Neural crest cell (in vitro differentiated cells): ENCODE data around the gene EPB41L4B. TPM values are rescaled to one million over a fixed set of nuclear protein-coding genes. Genes with fewer than 3 reads are reported as not detected.
A peak's percentile ranks its signal among the peaks of the same experiment; 100 is the strongest.

Source experiments
- DNase-seq: peaks from one replicate; pipeline ENCODE4 v3.0.0; 2021; ENCODE audit warnings: low read depth, mixed read lengths, low spot score
- H3K27ac Mint-ChIP-seq: one replicate; pipeline ENCODE4 v1.8.0; 2021; ENCODE audit warnings: mild to moderate bottlenecking, mixed read lengths; ENCODE audit not compliant: unreplicated experiment
- H3K27me3 Mint-ChIP-seq: 2 replicates; pipeline ENCODE4 v1.8.0; 2021; ENCODE audit warnings: low read depth, mild to moderate bottlenecking, mixed read lengths
- H3K36me3 Mint-ChIP-seq: 2 replicates; pipeline ENCODE4 v1.8.0; 2021; ENCODE audit warnings: low read depth, mild to moderate bottlenecking, mixed read lengths
- H3K4me1 Mint-ChIP-seq: 2 replicates; pipeline ENCODE4 v1.8.0; 2021; ENCODE audit warnings: mixed read lengths
- H3K4me3 Mint-ChIP-seq: one replicate; pipeline ENCODE4 v1.8.0; 2021; ENCODE audit warnings: mild to moderate bottlenecking, mixed read lengths
- H3K9me3 Mint-ChIP-seq: 2 replicates; pipeline ENCODE4 v1.8.0; 2021; ENCODE audit warnings: mixed read lengths
- total RNA-seq: library from RNA; stranded (reverse); gene quantifications from 2 replicates; pipeline ENCODE4 v1.2.1, GENCODE V29; 2021
- TF ChIP-seq, protein P1 (sequence below): fragments of 200-600 bp; sonication (generic); conservative IDR thresholded peaks from 2 replicates; pipeline ENCODE4 v1.5.0; 2021; ENCODE audit warnings: antibody characterized with exemption, mild to moderate bottlenecking

EPB41L4B gene
- total RNA-seq, 1 donor from 2014 or later: 1.4 TPM

DNA sequence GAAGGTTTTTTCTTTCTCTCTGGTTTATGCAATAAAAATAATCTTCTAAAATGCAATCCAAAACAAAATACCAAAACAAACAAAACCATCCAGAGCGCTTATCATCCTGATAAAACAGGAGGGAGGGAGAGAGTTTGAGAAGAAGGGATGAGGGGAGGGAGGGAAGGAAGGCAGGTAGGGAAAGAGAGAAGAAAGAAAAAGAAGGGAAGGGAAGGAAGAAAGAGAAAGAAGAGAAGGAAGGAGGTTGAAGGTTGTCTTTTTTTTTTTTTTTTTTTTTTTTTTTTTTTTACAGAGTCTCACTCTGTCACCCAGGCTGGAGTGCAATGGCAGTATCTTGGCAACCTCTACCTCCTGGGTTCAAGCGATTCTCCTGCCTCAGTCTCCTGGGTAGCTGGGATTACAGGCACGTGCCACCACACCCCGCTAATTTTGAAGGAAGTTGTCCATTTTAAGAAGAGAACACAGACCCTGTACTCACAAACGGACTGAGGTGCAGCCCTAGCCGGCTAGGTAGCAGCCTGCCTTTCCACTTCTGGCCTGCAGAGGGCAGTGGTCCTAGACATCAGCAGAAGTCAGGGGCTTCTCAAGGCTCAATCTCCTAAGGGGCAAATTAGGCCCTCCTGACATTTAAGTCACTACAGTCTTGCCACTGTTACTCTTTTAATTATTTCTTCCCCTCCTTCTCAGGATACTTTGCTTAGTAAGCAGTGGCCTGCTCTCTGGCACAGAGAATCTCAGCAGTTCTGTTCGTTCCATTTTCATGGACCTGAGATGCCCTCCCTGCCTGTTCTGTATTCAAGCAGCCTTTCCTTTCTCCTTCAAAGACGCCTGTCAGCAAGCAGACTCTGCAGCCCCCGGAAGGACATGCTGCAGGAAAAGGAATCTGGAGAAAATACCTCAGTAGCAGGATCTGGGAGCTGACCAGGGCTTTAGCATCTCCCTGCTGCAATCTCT, 76.4 kb downstream of the EPB41L4B start:
- Mint-ChIP-seq H3K4me1 (peaks cover 20% of the 10 kb centered on the region), H3K9me3 (no peaks in the 10 kb centered on the region), H3K27me3 (no peaks in the 10 kb centered on the region), H3K27ac (no peak overlapping the region), H3K36me3 (no peaks in the 10 kb centered on the region), H3K4me3 (no peak overlapping the region)
- TF ChIP-seq, protein P1, sequence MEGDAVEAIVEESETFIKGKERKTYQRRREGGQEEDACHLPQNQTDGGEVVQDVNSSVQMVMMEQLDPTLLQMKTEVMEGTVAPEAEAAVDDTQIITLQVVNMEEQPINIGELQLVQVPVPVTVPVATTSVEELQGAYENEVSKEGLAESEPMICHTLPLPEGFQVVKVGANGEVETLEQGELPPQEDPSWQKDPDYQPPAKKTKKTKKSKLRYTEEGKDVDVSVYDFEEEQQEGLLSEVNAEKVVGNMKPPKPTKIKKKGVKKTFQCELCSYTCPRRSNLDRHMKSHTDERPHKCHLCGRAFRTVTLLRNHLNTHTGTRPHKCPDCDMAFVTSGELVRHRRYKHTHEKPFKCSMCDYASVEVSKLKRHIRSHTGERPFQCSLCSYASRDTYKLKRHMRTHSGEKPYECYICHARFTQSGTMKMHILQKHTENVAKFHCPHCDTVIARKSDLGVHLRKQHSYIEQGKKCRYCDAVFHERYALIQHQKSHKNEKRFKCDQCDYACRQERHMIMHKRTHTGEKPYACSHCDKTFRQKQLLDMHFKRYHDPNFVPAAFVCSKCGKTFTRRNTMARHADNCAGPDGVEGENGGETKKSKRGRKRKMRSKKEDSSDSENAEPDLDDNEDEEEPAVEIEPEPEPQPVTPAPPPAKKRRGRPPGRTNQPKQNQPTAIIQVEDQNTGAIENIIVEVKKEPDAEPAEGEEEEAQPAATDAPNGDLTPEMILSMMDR: peak; percentile 95
- peak; percentile 68 for DNase-seq

DNA sequence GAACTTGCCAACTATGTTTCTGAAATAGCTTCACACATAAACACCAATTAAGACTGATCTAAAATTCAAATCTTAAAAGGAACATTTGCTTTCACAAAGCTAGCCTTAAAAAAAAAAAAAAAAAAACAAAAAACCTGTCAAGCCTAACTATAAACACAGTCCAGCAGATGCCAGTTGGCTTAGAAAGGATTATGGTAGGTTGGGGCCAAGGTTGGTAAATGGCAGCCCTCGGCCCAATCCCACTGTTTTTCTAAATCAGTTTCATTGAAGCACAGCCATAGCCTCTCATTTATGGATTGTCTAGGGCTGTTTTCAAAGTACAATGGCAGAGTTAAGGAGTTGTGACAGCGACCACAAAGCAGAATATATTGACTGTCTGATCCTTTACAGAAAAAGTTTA, 78.1 kb downstream of the EPB41L4B start:
- Mint-ChIP-seq H3K4me3 (no peak overlapping the region), H3K27me3 (no peaks in the 10 kb centered on the region), H3K36me3 (no peaks in the 10 kb centered on the region), H3K9me3 (no peaks in the 10 kb centered on the region), H3K27ac (no peak overlapping the region), H3K4me1 (peaks cover 20% of the 10 kb centered on the region)
- TF ChIP-seq, protein P1: no peak
- no peak for DNase-seq

DNA sequence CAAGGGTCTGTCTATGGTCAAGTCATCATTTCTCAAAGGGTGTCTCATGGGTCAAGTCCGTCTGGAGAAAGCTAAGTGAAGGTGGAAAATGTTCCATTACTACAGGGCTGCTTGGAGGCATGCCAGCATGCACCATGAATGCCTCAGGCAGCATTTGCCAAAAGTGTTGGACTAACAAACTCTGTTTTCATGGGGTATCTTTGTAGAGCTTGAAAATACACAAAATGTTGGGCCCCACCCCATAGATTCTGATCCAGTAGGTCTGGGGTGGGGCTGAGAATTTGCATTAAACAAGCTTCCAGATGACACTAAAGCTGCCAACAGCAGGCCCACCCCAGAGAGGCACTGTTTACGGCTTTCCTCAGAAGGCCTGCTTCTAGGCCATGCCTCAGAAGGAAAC, 78.8 kb downstream of the EPB41L4B start:
- no peak overlapping the region for H3K4me3 Mint-ChIP-seq
- no peak for DNase-seq
- H3K36me3 Mint-ChIP-seq: no peaks in the 10 kb centered on the region
- no peak overlapping the region for H3K27ac Mint-ChIP-seq
- H3K27me3 Mint-ChIP-seq: peaks cover 2% of the 10 kb centered on the region
- H3K4me1 Mint-ChIP-seq: peaks cover 20% of the 10 kb centered on the region
- no peaks in the 10 kb centered on the region for H3K9me3 Mint-ChIP-seq
- TF ChIP-seq, protein P1: no peak

DNA sequence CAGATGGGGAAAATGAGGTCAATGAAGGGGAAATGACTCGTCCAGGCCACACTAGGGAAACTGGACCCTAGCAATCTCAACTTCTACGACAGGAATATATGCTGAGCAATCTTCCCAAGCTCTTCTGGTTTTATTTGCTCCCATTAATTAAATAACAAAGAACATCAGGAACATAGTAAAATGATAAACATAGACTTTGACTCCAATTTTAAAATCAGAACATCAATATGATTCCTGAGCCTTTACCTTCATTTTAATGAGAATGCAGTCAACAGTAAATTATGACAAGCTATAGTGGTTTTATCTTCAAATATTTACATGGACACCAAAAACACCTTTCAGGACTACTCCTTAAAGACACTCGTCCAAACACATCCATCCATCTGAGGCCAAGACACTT, 79.7 kb downstream of the EPB41L4B start:
- Mint-ChIP-seq H3K27ac (no peak overlapping the region), H3K4me1 (peaks cover 20% of the 10 kb centered on the region), H3K4me3 (no peak overlapping the region), H3K36me3 (no peaks in the 10 kb centered on the region), H3K9me3 (no peaks in the 10 kb centered on the region), H3K27me3 (peaks cover 2% of the 10 kb centered on the region)
- DNase-seq: no peak
- TF ChIP-seq, protein P1: no peak

DNA sequence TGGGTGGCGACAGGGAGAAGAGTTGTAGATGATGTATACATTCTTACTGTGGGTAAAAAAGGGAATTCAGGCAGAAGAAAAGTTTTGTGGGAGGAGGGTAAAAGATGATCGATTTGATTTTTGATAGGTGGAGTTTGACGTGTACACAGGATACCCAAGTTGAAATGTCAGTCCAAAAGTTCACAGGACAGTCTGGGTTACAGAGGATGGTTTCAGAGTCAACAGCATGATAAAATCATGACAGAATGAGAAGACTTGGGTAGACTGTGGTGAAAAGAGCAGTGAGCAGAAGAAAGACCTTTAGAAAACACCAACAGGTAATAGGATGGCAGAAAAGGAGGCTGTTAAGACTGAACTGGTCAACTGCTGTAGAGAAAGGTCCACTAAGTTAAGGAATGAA, 81.6 kb downstream of the EPB41L4B start:
- no peak overlapping the region for H3K4me3 Mint-ChIP-seq
- no peaks in the 10 kb centered on the region for H3K9me3 Mint-ChIP-seq
- H3K27ac Mint-ChIP-seq: no peak overlapping the region
- no peaks in the 10 kb centered on the region for H3K36me3 Mint-ChIP-seq
- TF ChIP-seq, protein P1: no peak
- DNase-seq: no peak
- H3K4me1 Mint-ChIP-seq: peaks cover 13% of the 10 kb centered on the region
- H3K27me3 Mint-ChIP-seq: peaks cover 2% of the 10 kb centered on the region
